ENCODE results near the gene OST4.
"Not testable (repeated sequence)": the region's sequence is repeated elsewhere in the genome, so short reads cannot be mapped to it uniquely, and the experiment has no call there.

OST4 gene

GRCh38 chr2:27077231-27077630, 5.8 kb upstream of the OST4 start:
- no peaks in the 10 kb centered on the region for H4K20me1 ChIP-seq (ENCODE audit: insufficient read depth, low read length)
- H3K36me3 ChIP-seq (replicated peaks; ENCODE audit: low read depth, low read length) = no peaks in the 10 kb centered on the region
- peaks cover 10% of the 10 kb centered on the region for H3K27me3 ChIP-seq (ENCODE audit: low read depth, low read length)
- no peak overlapping the region for H3K4me2 ChIP-seq (ENCODE audit: low read length)
- no peak overlapping the region for H3K27ac ChIP-seq (ENCODE audit: low read length)
- H3K9me3 ChIP-seq (ENCODE audit: insufficient read depth, low read length) = no peaks in the 10 kb centered on the region
- TF ChIP-seq CTCF (IDR thresholded peaks at IDR 0.05; ENCODE audit: low read depth, low read length) (no peak), EZH2phosphoT487 (IDR thresholded peaks at IDR 0.05; ENCODE audit: low read depth) (no peak)
- H3K9ac ChIP-seq (ENCODE audit: low read length) = no peak overlapping the region
- H3K79me2 ChIP-seq (ENCODE audit: low read length) = no peaks in the 10 kb centered on the region
- H3K4me1 ChIP-seq (ENCODE audit: low read length) = peaks cover 19% of the 10 kb centered on the region
- H3K4me3 ChIP-seq (ENCODE audit: low read length) = no peak overlapping the region
- H2AFZ ChIP-seq (ENCODE audit: low read depth, low read length) = no peak overlapping the region

- Histone ChIP-seq H3K9me3 (ENCODE audit: insufficient read depth, low read length) (no peaks in the 10 kb centered on the region), H3K4me3 (ENCODE audit: low read length) (no peak overlapping the region), H3K79me2 (ENCODE audit: low read length) (peaks cover 2% of the 10 kb centered on the region), H3K27ac (ENCODE audit: low read length) (no peak overlapping the region), H3K4me2 (ENCODE audit: low read length) (no peak overlapping the region), H3K27me3 (ENCODE audit: low read depth, low read length) (peaks cover 10% of the 10 kb centered on the region), H4K20me1 (ENCODE audit: insufficient read depth, low read length) (no peaks in the 10 kb centered on the region), H3K4me1 (ENCODE audit: low read length) (peaks cover 15% of the 10 kb centered on the region), H2AFZ (ENCODE audit: low read depth, low read length) (no peak overlapping the region), H3K36me3 (replicated peaks; ENCODE audit: low read depth, low read length) (no peaks in the 10 kb centered on the region), H3K9ac (ENCODE audit: low read length) (no peak overlapping the region)
- no peak for TF ChIP-seq CTCF (IDR thresholded peaks at IDR 0.05; ENCODE audit: low read depth, low read length)
- TF ChIP-seq EZH2phosphoT487 (IDR thresholded peaks at IDR 0.05; ENCODE audit: low read depth) = no peak
Observed at GRCh38 chr2:27076323-27076722, 4.9 kb upstream of the OST4 start.

- H3K27ac ChIP-seq (ENCODE audit: low read length); H3K79me2 ChIP-seq (ENCODE audit: low read length); H2AFZ ChIP-seq (ENCODE audit: low read depth, low read length); H3K4me2 ChIP-seq (ENCODE audit: low read length); H3K36me3 ChIP-seq (replicated peaks; ENCODE audit: low read depth, low read length); H4K20me1 ChIP-seq (ENCODE audit: insufficient read depth, low read length); H3K4me3 ChIP-seq (ENCODE audit: low read length); H3K9ac ChIP-seq (ENCODE audit: low read length); H3K9me3 ChIP-seq (ENCODE audit: insufficient read depth, low read length); H3K27me3 ChIP-seq (ENCODE audit: low read depth, low read length): not testable (repeated sequence)
- peaks cover 11% of the 10 kb centered on the region for H3K4me1 ChIP-seq (ENCODE audit: low read length)
Observed at GRCh38 chr2:27075566-27075871, 4.1 kb upstream of the OST4 start.

GRCh38 chr2:27074738-27075565, 3.5 kb upstream of the OST4 start:
- H3K4me3 ChIP-seq (ENCODE audit: low read length) = no peak overlapping the region
- no peak overlapping the region for H3K9ac ChIP-seq (ENCODE audit: low read length)
- no peaks in the 10 kb centered on the region for H3K9me3 ChIP-seq (ENCODE audit: insufficient read depth, low read length)
- no peak overlapping the region for H3K27ac ChIP-seq (ENCODE audit: low read length)
- H3K79me2 ChIP-seq (ENCODE audit: low read length) = peaks cover 15% of the 10 kb centered on the region
- H3K36me3 ChIP-seq (replicated peaks; ENCODE audit: low read depth, low read length) = peaks cover 6% of the 10 kb centered on the region
- H4K20me1 ChIP-seq (ENCODE audit: insufficient read depth, low read length) = no peaks in the 10 kb centered on the region
- TF ChIP-seq CTCF (IDR thresholded peaks at IDR 0.05; ENCODE audit: low read depth, low read length) = no peak
- H3K4me2 ChIP-seq (ENCODE audit: low read length) = no peak overlapping the region
- H3K27me3 ChIP-seq (ENCODE audit: low read depth, low read length) = peaks cover 10% of the 10 kb centered on the region
- peaks cover 17% of the 10 kb centered on the region for H3K4me1 ChIP-seq (ENCODE audit: low read length)
- H2AFZ ChIP-seq (ENCODE audit: low read depth, low read length) = no peak overlapping the region
